ENCODE measurements around the gene KLHL8.

Gene KLHL8

DNA sequence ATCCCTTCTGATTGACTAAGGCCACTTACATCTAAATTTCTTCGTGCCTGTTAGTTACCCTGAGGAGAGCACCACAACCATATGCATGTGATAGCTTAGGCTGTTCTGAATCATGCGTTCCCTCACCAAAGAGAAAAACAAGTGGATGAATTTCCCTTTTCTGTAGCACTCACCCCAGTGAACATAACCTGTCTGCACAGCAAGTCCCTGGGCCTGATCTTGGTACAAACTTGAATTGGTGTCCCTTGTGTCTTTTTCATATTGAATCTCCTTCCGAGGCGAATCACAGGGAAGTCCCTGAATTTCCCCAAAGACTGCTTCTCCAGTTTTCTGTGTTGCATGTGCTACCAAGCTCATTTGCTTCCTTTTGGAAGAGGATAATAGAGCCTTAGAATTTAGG, 100.4 kb downstream of the KLHL8 start:
- no peak for DNase-seq

DNA sequence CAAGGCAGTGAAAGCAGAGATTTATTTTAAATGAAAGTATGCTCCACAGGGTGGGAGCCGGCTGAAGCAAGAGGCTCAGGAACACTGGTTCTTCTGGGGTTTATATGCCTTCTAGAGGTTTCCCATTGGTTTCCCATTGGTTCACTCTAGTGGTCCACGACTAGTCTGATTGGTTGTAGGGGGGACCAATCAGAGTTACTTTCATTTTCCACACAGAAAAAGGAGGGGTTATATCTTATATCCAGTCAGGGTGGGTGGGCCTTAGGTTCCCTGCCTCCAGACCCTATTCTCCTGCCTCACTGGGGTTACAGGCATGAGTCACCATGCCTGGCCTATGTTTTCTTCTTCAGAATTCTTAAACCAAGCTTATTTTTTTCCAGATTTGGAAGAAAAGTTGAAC, 101.6 kb downstream of the KLHL8 start:
- no peak for DNase-seq

DNA sequence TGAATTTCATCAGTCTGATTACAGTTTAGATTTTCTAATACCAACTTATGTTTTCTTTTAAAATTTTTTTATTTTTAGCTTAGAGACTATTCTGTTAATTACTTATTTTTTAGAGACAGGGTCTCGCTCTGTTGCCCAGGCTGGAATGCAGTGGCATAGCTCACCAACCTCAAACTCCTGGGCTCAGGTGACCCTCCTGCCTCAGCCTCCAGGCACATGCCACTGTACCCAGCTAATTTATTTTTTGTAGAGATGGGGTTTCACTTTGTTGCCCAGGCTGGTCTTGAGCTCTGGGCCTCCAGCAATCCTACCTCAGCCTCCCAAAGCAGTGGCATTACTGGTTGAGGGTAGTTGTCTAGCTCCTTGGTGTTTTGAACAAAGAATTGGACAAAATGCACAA, 102.0 kb downstream of the KLHL8 start:
- DNase-seq: no peak

DNA sequence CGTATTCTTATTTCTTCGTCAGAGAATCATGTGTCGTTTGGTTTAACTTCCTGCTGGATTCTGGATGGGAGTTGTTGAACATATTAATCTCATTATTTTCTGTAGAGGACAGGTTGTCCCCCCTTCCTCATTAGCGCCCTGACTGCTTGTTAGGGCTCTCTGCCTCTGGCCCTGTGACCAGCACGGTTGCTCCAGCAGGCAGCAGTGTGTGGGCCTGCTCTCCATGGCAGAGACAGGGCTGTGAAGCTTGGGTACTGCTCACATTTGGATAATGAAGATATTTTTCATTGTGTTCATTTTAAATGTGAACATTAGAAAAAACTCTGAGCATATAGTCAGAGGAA, 102.7 kb downstream of the KLHL8 start:
- DNase-seq: no peak

DNA sequence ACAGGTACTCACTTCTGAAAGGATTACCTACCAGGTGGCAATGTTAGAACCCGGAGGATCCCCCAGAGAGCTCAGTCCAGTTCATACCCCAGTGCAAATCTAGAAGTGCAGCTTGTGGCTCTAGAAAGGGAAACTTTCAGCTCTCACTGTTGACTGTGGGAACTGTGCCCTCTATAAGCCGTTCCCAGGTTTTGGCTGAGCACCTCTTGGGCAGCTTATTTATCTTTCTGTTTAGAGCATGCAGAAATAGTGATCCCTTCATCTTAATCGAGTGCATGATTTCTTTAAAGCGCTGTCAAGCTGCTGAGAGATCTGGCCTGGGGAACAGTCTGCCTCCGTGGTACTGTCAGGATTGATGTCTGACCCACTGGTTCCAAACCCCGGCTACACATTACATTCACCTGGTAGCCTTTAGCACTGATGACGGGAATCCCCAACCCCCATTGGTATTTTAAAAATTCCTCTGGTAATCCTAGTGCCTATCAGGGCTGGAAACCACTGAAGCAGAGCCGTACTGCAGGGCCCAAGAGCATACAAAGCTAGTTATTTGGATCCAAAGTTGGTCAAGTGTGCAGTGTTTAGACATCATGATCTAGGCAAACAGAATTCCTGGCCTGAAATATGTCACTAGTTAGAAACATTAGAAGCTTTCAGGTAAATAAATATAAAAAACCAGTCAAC, 103.2 kb downstream of the KLHL8 start:
- no peak for DNase-seq

DNA sequence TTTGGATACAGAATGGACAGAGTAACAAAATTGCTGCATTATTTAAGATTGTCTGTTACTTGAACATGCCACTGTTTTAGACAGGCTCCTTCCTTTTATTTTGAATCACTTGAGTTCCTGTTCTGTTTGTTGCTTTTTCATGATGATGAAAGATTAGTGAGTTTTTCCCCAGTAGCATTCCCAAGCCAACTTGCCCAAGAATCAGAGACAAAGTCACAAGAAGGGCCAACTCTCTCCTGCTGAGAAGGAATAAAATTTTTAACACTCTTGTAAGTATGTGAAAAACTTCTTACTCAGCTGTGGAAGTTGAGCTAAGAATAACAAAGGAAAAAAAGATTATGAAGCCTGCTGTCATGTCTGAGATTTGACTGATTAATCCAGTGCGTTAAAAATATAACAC, 104.2 kb downstream of the KLHL8 start:
- DNase-seq: no peak

DNA sequence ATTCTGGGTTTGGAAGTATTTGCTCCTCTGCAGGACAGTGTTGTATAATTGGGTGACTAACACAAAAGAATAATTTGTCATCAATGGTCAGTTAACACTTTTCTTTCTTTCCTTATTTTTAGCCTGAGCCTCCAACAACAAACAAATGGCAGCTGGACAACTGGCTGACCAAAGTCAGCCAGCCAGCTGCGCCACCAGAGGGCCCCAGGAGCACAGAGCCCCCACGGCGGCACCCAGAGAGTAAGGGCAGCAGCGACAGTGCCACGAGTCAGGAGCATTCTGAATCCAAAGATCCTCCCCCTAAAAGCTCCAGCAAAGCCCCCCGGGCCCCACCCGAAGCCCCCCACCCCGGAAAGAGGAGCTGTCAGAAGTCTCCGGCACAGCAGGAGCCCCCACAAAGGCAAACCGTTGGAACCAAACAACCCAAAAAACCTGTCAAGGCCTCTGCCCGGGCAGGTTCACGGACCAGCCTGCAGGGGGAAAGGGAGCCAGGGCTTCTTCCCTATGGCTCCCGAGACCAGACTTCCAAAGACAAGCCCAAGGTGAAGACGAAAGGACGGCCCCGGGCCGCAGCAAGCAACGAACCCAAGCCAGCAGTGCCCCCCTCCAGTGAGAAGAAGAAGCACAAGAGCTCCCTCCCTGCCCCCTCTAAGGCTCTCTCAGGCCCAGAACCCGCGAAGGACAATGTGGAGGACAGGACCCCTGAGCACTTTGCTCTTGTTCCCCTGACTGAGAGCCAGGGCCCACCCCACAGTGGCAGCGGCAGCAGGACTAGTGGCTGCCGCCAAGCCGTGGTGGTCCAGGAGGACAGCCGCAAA, 106.0 kb downstream of the KLHL8 start:
- no peak for DNase-seq

DNA sequence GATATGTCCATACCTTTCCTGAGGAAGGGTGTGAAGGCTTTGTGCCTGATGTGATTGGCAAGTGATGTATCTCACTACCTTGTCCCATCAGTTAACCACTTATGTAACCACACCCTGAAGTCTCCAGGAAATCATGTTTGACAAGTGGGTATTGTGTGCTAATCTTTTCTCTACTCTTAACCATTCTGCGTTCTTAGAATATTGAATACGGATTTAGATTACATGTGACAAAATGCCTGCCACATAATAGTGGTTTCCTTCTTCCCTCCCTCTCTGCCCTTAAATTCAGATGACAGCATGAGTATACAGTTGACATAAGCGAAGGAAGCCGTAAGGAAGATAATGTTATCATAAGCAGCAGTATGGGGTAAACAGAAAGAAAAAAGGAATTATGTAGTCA, 108.4 kb downstream of the KLHL8 start:
- DNase-seq: no peak
